ENCODE results near the gene PIEZO2.

PIEZO2 gene

DNA sequence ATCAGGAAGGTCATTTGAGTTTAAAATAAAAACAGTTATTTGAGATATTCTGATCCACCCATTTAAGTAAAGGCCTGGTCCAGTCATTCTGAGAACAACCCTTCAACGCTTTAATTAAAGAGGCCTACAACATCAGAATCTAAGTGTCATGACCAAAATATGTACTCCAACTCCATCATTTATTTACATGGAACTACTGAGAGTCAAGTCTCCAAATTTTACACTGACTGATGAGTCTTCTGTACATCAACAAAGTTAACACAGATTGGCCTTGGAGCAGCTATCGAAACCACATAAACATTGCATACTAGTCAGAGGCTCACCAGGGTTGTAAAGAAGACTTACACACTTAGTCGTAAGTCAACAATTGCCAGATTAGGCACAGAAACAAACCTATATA lies 37.1 kb downstream of the PIEZO2 start:
- no peak for DNase-seq

GRCh38 chr18:11110509-11110908 lies 38.9 kb downstream of the PIEZO2 start:
- DNase-seq = no peak

DNA sequence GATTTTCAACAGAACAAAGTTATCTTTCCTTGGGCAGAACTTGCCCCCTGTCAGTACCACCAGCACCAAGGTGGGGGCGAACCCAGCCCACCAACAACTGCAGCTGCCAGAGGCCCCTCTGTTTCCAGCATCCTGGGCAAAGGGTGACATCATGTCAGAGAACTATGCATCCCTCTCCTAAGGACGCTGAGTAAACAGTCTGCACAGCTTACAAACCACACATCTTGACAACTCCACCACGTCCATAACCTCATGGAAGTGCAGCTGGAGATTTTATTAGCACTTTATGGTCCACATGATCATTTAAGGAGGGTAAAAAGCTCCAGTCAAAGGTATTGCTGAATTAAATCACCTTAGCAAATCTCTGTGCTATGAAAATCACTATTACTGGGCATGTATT lies 40.4 kb downstream of the PIEZO2 start:
- DNase-seq = no peak

DNA sequence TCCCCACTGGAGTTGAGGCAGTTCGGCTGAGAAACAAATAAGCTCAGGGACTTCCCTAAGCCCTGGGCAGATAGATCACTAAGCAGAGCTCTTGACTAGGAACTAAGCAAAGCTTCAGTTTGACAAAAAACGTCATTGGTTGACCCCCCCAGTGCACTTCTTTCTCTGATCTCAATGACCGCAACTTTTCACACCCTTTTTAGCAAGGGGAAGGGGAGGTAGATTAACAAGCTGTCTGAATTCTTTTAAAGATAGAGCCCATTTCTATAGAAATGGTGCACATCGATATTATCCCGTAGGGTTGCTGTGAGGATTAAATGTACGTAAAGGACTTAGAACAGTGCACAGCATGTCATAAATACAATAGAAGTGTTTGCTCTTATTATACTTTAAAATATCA lies 42.5 kb downstream of the PIEZO2 start:
- DNase-seq = no peak

GRCh38 chr18:11105463-11105862 lies 43.9 kb downstream of the PIEZO2 start:
- no peak for DNase-seq

- no peak for DNase-seq
Measured at GRCh38 chr18:11104307-11104706, 45.1 kb downstream of the PIEZO2 start.

DNA sequence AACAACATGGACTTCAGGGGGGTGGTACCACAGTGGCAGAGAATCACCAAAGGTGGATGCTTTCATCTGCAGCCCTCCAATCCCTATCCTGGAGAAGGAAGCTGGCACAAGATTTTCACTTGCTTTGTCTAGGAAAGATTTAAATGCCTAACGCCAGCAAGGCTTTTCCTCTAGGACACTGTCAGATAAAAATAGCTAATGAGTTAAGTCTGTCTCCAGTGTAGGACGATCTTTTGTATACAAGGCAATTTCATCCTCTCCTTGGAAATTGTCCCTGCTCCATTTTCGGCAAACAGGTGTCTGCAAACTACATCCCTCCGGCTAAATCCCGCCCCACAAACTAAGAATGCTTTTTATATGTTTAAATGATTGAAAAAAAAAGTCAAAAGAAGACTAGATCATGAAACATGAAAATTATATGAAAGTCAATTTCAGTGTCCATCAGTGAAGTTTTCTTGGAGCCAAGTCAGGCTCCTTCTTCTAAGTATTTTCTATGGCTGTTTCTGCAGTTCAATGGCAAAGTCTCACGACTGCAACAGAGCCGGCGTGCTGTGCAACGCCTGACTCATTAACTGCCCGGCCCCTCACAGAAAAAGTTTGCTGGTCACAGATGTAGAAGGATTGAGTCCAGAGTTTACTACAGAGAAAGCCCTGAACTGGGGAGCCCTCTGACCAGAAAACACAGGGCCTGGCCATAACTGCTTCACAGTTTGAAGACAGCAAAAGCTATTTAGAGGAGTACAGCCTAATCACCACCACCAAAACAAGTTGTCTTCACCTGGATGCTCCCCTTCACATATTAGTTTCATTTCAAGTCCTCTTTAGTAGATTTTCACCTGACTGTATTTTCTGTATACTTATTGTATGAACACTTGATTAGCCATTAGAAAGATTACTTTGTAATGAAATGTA lies 52.3 kb downstream of the PIEZO2 start:
- no peak for DNase-seq

- no peak for DNase-seq
Measured at GRCh38 chr18:11096411-11096810, 53.0 kb downstream of the PIEZO2 start.

DNA sequence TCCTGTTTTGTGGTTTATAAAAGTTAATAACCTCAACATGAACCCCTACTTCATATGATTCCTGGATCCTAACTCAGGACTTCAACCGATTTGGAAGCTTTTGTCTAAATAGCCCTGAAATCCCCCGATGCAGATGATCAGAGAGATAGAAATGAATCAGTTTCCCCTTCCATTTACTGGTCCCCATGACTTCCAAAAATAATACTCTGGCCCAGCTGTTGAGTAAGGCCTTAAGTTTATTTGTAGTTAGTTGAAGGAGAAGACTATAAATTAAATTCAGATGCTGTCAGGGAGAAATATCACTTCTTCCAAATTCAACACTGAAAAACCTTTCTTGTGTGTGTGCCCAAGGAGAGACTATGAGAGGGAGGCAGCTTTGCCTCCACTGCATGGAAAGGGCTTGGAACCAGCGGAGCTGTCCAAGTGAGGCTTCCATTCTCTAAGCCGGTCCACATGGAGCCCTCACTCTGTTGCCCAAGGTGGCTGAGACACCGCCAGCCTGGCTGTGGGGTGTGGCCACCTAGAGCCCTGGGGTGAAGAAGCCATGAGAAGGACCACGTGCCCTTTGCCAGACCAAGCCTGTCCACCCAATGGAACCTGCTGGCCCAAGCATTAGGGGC lies 53.6 kb downstream of the PIEZO2 start:
- no peak for DNase-seq

DNA sequence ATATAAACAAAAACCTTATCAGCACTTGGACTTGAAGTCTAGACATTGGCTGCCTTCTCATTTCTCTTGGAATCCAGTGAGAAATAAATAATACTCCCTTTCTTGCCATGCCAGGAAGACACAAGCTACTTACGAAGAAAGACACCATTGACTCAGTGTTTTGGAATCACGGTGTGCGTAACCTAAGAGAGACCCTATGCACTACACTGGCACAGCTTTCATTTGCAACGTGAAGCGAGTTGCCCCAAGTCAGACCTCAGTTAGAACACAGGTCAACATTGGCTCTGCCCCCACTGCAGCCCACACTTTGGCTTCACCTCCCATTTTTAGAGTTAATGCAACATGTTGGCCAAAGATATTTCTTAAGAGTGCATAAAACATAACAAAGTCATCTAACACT lies 54.2 kb downstream of the PIEZO2 start:
- DNase-seq = no peak

- DNase-seq = no peak
Measured at GRCh38 chr18:11091746-11092145, 57.6 kb downstream of the PIEZO2 start.

GRCh38 chr18:11089931-11090715 lies 59.2 kb downstream of the PIEZO2 start:
- DNase-seq = no peak

DNA sequence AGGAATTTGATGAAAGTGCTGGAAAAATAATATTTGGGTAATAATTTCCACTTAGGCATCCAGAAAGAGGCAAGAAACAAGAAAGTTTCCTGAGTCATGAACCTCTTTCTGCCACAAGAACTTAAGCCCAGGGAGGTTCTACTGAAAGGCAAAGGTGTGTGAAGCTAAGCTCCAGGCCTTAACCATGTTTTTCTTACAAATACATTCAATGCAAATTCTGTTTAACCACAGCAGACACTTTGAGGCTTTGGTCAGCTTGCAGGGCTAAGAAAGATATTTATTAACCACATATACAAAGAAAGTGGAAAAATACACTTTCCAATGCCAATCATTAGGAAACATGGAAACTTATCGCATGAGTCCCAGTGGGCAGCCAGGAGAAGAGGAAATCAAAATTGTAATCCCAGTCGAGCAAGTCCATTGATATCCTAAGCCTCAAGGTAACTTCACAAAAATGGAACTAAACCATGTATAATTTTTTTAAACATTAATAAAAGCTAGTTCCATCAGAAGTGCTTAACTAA lies 68.3 kb downstream of the PIEZO2 start:
- DNase-seq = no peak

DNA sequence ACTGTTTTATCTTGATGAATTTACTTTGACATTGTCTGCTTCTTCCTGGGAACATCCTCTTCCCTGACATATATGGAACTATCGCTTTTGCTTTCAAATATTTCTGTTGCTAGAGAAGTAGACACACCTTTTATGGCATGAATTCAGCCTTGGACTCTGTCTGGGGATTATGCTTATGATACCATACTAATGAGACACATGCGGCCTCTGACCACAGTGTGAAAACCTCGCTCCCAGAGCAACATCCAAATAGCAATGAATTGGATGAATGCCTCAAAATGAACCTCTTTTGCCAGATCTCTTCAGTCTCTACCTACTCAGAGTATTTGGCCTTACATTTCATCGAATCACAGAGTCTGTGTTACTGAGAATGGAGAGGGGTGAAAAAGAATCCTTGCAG lies 70.9 kb downstream of the PIEZO2 start:
- no peak for DNase-seq

- DNase-seq = no peak
Measured at GRCh38 chr18:11077548-11078187, 71.7 kb downstream of the PIEZO2 start.

- no peak for DNase-seq
Measured at GRCh38 chr18:11074889-11075288, 74.5 kb downstream of the PIEZO2 start.

DNA sequence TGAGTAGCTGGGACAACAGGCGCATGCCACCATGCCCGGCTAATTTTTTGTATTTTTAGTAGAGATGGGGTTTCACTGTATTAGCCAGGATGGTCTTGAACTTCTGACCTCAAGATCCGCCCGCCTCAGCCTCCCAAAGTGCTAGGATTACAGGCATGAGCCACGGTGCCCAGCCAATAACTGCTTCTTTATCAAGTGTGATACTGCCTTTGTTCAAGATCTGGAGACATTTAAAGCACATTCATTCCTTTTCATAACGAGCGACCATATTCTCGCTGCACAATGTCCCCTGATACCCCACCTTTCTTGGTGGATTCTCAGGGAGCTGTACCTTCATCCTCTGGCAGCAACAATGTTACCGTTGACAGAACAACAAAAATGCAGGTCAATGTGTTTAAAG lies 75.4 kb downstream of the PIEZO2 start:
- DNase-seq = no peak

DNA sequence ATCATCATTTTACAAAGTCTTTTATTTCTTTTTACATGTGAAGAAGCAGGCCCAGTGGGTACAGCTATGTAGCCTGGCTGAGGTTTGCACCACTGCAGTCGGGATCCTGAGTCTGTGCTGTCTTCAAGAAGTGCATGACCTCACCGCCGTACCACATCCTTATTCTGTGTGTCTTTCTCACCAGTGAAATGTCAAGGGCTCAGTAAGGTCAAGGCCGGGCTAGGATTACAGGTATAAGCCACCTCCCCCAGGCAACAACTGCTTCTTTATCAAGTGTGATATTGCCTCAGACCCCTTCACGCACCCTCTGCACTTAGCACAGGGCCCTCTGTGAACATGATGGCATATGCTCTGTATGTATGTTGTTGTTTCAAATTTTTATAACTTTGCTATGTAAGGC lies 76.7 kb downstream of the PIEZO2 start:
- no peak for DNase-seq

GRCh38 chr18:11071300-11071699 lies 78.1 kb downstream of the PIEZO2 start:
- DNase-seq = no peak

GRCh38 chr18:11070593-11070992 lies 78.8 kb downstream of the PIEZO2 start:
- DNase-seq = no peak

- no peak for DNase-seq
Measured at GRCh38 chr18:11066038-11066437, 83.3 kb downstream of the PIEZO2 start.

DNA sequence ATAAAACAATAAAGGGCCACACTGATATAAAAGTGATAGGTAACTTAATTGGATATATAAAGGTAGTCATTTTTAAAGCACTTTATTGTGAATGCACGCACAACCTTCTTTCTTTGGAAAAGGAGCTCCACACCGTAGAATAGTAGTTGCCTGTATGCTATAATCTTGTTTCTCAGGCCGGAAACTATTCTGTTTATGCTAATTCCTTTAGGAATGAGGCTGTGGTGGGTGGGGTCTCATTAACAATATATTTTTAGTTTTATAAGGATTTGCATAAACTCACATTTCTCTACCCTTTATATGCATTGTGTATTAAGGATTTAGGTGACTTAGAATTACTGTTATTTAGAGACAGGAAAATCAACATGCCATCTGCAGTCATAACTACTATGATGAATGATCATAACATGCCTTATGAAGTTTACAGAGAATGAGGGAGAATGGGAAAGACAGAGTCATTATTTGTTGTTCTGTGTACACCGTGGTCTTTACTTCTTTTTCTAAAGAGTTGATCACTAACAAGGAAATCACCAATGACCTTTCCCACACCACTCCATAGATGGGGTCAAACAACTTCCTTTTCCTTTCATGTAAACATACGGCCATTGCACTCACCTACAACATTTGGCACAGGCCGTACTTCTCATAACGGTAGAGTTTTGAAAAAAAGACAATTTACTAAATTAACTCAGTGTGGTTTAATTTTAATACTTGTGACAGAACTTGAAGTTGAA lies 84.5 kb downstream of the PIEZO2 start:
- DNase-seq = no peak
